Stimulated activated CD8-positive, alpha-beta memory T cell treated with anti-CD3 and anti-CD28 coated beads, Interleukin-12 subunit alpha, Interleukin-12 subunit beta, amount 100 ng/mL, for 1 hour (primary cell): Measurements from ENCODE around the gene ZNF573.
"Not testable (repeated sequence)": the region's sequence is repeated elsewhere in the genome, so short reads cannot be mapped to it uniquely, and the experiment has no call there.

Experiments used
- DNase-seq: peaks from one replicate; pipeline ENCODE4 v3.0.0-alpha.2; 2020; ENCODE audit warnings: low read depth

Gene ZNF573

GRCh38 chr19:37779127-37780005 lies at the start of gene ZNF573:
Gene ZNF573 (minus strand): TSS chr19:37779586. CDS start chr19:37773729, 5,857 bp downstream.
- peak; percentile 61 for DNase-seq

GRCh38 chr19:37817180-37817981 lies 38.0 kb upstream of the ZNF573 start:
- DNase-seq: peak; percentile 10

GRCh38 chr19:37815611-37816010 lies 36.2 kb upstream of the ZNF573 start:
- not testable (repeated sequence) for DNase-seq

- no peak for DNase-seq
Observed at GRCh38 chr19:37813340-37813739, 34.0 kb upstream of the ZNF573 start.

- no peak for DNase-seq
Observed at GRCh38 chr19:37809366-37809765, 30.0 kb upstream of the ZNF573 start.

GRCh38 chr19:37803249-37803840 lies 24.0 kb upstream of the ZNF573 start:
- no peak for DNase-seq

GRCh38 chr19:37790244-37790925 lies 11.0 kb upstream of the ZNF573 start:
- DNase-seq: no peak

GRCh38 chr19:37778613-37779126 lies 716 bp downstream of the ZNF573 start:
- no peak for DNase-seq

- no peak for DNase-seq
Observed at GRCh38 chr19:37770985-37771384, 8.4 kb downstream of the ZNF573 start.

GRCh38 chr19:37763488-37763887 lies 15.9 kb downstream of the ZNF573 start:
- no peak for DNase-seq

GRCh38 chr19:37757683-37758082 lies 21.7 kb downstream of the ZNF573 start:
- not testable (repeated sequence) for DNase-seq

- DNase-seq: no peak
Observed at GRCh38 chr19:37738371-37738770, 41.0 kb downstream of the ZNF573 start.

GRCh38 chr19:37725181-37725580 lies 54.2 kb downstream of the ZNF573 start:
- no peak for DNase-seq

GRCh38 chr19:37719927-37720265 lies 59.5 kb downstream of the ZNF573 start:
- no peak for DNase-seq

- DNase-seq: peak; percentile 69
Observed at GRCh38 chr19:37719111-37719926, 60.1 kb downstream of the ZNF573 start, which contains the start of gene ZNF607. Gene ZNF607 (minus strand): TSS chr19:37719761. CDS start chr19:37711618, 8,143 bp downstream.

GRCh38 chr19:37718304-37718703 lies 61.1 kb downstream of the ZNF573 start:
- DNase-seq: no peak

- no peak for DNase-seq
Observed at GRCh38 chr19:37716140-37716539, 63.2 kb downstream of the ZNF573 start.

- no peak for DNase-seq
Observed at GRCh38 chr19:37706052-37706605, 73.3 kb downstream of the ZNF573 start.

GRCh38 chr19:37699057-37699456 lies 80.3 kb downstream of the ZNF573 start:
- no peak for DNase-seq

GRCh38 chr19:37698216-37698615 lies 81.2 kb downstream of the ZNF573 start:
- DNase-seq: no peak
